ENCODE data around the gene NOC4L. TPM values are rescaled to one million over a fixed set of nuclear protein-coding genes. Genes with fewer than 3 reads are reported as not detected.

NOC4L gene
- total RNA-seq, 2 experiments from 2014 or later, result 31.0 to 47.6 TPM

DNA sequence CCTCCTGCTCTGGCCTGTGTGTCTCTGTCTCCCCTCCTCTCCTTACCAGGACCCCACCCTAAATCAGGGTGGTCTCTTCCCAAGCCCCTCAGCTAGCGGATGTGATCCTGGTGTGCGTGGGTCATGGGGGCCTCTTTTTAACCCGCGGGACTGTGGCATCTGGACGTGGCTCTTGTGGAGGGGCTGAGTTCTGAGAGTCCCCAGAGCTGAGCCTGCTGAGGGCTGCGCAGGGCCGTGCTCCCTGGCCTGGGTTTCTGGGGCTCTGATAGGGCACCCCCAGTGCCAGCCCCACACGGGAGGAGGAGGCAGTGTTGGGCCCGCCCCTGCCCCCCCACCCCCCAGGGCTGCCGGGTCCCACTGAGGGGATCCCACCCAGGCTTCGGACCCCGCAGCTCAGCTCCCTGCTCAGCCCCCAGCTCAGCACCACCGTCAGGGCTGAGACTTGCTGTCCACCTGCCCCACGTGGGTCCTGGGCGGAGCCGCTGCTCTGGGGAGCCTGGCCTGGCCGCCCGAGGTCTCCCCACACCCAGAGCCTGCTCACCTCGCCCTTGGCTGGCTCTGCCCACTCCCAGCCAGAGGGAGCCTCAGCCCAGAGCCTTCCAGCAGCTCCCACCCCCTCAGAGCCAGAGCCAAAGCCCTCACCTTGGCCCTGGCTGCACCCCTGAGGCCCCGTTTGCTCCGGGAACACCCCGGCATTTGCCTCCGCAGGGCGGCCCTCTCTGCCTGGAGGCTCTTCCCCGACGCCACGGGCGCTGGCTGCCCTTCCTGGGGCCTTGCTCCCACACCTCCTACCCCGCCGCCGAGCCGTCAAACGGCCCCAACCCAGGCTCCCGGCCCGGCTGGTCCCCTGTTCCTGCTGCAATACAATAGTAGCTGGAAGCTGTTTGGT is 31.5 kb downstream of the NOC4L start:
- H3K4me1 ChIP-seq (ENCODE audit: insufficient read depth, low read length, poor library complexity, severe bottlenecking), result peaks cover 14% of the 10 kb centered on the region
- no peak overlapping the region for H3K4me3 ChIP-seq (ENCODE audit: low read depth, low read length, poor library complexity, severe bottlenecking)
- no peaks in the 10 kb centered on the region for H3K79me2 ChIP-seq (ENCODE audit: insufficient read depth, low read depth, low read length)
- H3K27ac ChIP-seq (ENCODE audit: low read depth, low read length, poor library complexity, severe bottlenecking), result no peak overlapping the region
- intact Hi-C loops (cut with micrococcal nuclease; ENCODE audit: unreplicated experiment), result no loop called here
- no peaks in the 10 kb centered on the region for H3K9me2 ChIP-seq (ENCODE audit: insufficient read depth, low read length)
- no peak for DNase-seq (ENCODE audit: low spot score)
- BruUV-seq (replicated peaks), result no TSS peak
- no peak overlapping the region for H2AFZ ChIP-seq (ENCODE audit: low read length)
- ChIA-PET CTCF (ENCODE audit: unreplicated experiment) (no interaction called here), POLR2A (no interaction called here)
- H3K4me2 ChIP-seq (ENCODE audit: low read length), result no peak overlapping the region
- TF ChIP-seq EZH2phosphoT487 (IDR thresholded peaks at IDR 0.05; ENCODE audit: borderline replicate concordance, low read depth, low read length), result no peak
- TF ChIP-seq, protein P1, sequence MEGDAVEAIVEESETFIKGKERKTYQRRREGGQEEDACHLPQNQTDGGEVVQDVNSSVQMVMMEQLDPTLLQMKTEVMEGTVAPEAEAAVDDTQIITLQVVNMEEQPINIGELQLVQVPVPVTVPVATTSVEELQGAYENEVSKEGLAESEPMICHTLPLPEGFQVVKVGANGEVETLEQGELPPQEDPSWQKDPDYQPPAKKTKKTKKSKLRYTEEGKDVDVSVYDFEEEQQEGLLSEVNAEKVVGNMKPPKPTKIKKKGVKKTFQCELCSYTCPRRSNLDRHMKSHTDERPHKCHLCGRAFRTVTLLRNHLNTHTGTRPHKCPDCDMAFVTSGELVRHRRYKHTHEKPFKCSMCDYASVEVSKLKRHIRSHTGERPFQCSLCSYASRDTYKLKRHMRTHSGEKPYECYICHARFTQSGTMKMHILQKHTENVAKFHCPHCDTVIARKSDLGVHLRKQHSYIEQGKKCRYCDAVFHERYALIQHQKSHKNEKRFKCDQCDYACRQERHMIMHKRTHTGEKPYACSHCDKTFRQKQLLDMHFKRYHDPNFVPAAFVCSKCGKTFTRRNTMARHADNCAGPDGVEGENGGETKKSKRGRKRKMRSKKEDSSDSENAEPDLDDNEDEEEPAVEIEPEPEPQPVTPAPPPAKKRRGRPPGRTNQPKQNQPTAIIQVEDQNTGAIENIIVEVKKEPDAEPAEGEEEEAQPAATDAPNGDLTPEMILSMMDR (conservative IDR thresholded peaks at IDR 0.05; ENCODE audit: low read length), result no peak
- H3K9me3 ChIP-seq (ENCODE audit: low read length), result no peaks in the 10 kb centered on the region
- H3K36me3 ChIP-seq (ENCODE audit: insufficient read depth, low read length), result no peaks in the 10 kb centered on the region
- no peaks in the 10 kb centered on the region for H4K20me1 ChIP-seq (ENCODE audit: insufficient read depth, low read length)

DNA sequence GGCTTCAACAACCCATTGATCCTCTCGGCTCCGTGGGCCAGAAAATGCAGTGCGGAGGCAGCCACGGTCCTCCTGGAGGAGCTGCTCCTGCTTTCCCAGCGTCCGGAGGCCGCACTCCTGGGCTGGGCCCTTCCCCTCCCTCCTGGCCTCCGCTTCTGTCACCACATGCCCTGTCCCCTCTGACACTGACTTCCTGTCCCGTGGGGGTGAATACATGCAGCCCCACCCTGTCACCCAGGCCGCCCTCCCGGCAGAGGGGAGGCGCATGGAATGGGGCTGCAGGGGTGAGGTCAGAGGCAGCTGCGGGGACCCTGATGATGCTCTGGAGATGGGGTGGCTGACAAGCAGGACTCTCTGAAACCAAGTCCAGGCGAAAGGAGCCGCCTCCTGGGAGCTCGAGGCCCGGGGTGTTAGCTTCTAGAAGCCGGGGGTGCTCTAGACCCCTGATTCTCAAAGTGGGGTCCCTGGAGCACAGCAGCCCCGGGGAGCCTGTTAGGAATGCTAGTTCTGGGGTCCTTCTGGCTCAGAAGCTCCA is 32.2 kb downstream of the NOC4L start:
- intact Hi-C loops (cut with micrococcal nuclease; ENCODE audit: unreplicated experiment), result no loop called here
- H3K27ac ChIP-seq (ENCODE audit: low read depth, low read length, poor library complexity, severe bottlenecking), result no peak overlapping the region
- ChIA-PET CTCF (ENCODE audit: unreplicated experiment) (no interaction called here), POLR2A (no interaction called here)
- TF ChIP-seq EZH2phosphoT487 (IDR thresholded peaks at IDR 0.05; ENCODE audit: borderline replicate concordance, low read depth, low read length), result no peak
- TF ChIP-seq, protein P1 (conservative IDR thresholded peaks at IDR 0.05; ENCODE audit: low read length), result no peak
- no peaks in the 10 kb centered on the region for H4K20me1 ChIP-seq (ENCODE audit: insufficient read depth, low read length)
- no peaks in the 10 kb centered on the region for H3K79me2 ChIP-seq (ENCODE audit: insufficient read depth, low read depth, low read length)
- H3K4me3 ChIP-seq (ENCODE audit: low read depth, low read length, poor library complexity, severe bottlenecking), result no peak overlapping the region
- no peaks in the 10 kb centered on the region for H3K36me3 ChIP-seq (ENCODE audit: insufficient read depth, low read length)
- H3K4me1 ChIP-seq (ENCODE audit: insufficient read depth, low read length, poor library complexity, severe bottlenecking), result peaks cover 14% of the 10 kb centered on the region
- H3K9me3 ChIP-seq (ENCODE audit: low read length), result no peaks in the 10 kb centered on the region
- no peak overlapping the region for H3K4me2 ChIP-seq (ENCODE audit: low read length)
- BruUV-seq (replicated peaks), result no TSS peak
- DNase-seq (ENCODE audit: low spot score), result no peak
- no peaks in the 10 kb centered on the region for H3K9me2 ChIP-seq (ENCODE audit: insufficient read depth, low read length)
- H2AFZ ChIP-seq (ENCODE audit: low read length), result no peak overlapping the region
